ENCODE data around the gene FSHB.
A peak's percentile ranks its signal among the peaks of the same experiment; 100 is the strongest.
"Not testable (repeated sequence)": the region's sequence is repeated elsewhere in the genome, so short reads cannot be mapped to it uniquely, and the experiment has no call there.

Gene FSHB

DNA sequence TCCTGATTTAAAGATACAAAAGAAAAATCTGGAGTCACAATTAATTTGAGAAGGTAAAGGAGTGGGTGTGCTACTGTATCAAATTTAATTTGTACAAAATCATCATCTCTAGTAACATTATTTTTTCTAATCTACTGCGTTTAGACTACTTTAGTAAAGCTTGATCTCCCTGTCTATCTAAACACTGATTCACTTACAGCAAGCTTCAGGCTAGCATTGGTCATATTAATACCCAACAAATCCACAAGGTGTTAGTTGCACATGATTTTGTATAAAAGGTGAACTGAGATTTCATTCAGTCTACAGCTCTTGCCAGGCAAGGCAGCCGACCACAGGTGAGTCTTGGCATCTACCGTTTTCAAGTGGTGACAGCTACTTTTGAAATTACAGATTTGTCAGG, at the start of gene FSHB:
Gene FSHB, plus strand, starts transcription at position 301 of the 400 bp plus-strand sequence. CDS start 889 bp downstream, outside the sequence.
- intact Hi-C loops (cut with DNase I): no loop called here
- no peak for DNase-seq

DNA sequence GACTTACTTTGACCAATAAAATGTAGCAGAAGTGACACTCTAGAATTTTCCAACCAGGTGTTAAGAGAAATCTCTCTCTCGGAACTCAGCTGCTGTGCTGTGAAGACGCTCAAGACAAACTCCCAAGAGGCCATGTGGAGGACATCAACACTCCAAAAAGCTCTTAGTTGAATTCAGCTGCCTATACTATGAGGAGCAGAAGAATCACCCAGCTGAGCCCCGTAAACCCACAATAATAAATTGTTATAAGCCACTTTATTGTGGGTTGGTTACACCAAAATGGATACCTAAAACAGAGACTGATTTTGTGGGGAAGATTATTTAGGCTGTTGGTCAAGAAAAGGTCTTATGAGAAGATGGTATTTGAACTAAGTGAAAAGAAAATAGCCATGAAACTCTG, 44.1 kb upstream of the FSHB start:
- intact Hi-C loops (cut with DNase I): no loop called here
- DNase-seq: no peak

DNA sequence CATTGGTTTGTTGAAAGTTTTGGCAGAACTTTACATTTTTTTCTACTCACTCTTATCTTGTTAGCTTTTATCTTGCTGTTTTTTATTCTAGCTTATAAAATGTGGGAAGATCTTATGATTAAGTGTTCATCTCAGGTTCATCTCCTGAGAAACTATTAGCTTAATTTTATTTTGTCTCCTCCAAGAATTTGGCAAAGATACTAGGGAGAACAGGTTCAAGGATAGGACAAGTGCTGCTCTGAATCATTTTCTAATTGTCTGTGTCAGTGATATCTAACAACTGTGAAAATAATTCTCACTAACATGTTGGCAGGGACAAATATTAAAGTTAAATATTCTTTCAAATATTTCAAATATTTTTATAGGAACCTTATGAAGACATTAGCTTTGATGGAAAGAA, 38.2 kb upstream of the FSHB start:
- intact Hi-C loops (cut with DNase I): no loop called here
- DNase-seq: no peak

DNA sequence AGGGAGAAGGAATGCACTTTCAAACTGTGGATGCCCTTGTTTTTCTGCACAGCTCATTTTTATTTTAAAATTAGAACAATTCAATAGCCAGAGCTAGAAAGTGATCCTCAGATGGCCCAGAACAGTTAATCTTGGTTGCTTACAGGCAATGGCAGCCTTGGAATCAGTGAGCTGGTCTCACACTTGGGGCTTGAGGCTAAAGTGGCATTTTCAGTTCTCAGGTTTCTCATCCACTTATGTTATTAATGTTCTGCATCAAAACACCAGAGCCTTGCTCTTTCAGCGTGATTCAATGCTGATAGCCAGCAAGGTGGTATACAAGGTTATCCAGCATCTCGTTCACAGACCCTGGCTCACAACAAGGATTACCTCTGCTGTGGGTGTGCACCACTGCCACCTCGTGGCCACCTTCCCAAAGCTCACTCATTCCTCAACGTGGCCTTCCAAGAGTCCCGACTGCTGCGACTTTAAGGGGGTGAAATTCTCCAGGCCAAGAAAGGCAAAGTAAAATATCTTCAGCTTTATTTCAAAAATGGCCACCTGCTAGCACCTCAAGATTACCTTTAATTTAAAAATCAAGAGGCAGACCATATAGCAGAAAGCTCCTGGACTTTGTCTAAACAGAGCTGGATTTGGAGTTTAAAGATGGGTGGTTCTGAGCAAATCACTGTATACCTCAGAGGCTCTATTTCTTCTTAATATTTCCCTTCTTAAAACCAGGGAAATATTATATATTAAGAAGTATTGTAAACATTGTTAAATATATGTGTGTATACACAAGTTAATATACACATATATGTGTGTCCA, 34.2 kb upstream of the FSHB start:
- DNase-seq: peak; percentile 38 to 95 (median 69)
- intact Hi-C loops (cut with DNase I): no loop called here

DNA sequence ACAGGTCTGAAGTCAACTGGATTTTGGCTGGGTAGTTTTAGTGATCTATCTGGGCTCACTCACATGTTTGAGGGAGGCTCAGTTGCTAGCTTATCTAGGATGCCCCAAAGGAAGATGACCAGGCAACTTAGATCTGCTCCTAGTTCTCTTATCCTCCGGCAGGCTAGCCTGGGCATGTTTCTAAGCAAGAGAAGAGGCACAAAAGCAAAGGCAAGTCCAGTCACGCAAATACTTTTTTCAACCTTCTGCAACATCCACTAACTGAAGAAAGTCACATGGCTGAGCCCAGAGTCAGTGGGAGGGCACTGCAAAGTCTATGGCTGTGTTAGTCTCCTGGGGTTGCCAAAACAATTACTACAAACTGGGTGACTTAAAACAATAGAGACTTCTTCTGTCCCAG, 32.9 kb upstream of the FSHB start:
- intact Hi-C loops (cut with DNase I): no loop called here

DNA sequence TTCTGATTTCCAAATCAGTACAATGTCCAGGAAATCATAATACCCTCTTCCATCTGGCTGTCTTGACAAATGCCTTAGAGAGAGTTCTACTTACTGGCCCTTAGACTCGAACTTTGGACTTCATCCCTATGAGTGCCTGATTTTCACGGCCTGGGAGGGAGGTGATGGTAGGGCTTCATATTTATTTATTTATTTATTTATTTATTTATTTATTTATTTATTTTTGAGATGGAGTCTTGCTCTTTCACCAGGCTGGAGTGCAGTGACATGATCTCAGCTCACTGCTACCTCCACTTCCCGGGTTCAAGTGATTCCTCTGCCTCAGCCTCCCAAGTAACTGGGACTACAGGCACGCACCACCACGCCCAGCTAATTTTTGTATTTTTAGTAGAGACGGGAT, 27.8 kb upstream of the FSHB start:
- DNase-seq; intact Hi-C loops (cut with DNase I): not testable (repeated sequence)

More for the DNA sequence above, 32.9 kb upstream of the FSHB start:
- DNase-seq: no peak

DNA sequence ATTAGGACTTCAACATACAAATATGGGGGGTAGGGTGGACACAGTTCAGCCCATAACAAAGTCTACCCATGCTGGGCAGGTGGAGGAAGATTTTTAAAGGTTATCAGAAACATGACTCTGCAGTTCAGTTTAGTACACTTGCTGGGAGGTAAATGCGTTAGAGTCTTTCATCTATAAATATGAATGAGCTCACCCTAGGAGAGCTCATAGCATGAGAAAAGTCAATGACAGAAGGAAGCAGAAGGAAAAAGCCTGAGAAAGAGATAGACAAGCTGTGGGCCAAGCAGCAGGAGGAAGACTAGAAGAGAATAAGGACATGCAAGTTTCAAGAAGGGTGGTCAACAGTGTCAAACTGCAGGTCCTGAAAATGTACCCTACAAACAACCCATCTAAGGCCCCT, 27.0 kb upstream of the FSHB start:
- intact Hi-C loops (cut with DNase I): no loop called here
- DNase-seq: no peak

DNA sequence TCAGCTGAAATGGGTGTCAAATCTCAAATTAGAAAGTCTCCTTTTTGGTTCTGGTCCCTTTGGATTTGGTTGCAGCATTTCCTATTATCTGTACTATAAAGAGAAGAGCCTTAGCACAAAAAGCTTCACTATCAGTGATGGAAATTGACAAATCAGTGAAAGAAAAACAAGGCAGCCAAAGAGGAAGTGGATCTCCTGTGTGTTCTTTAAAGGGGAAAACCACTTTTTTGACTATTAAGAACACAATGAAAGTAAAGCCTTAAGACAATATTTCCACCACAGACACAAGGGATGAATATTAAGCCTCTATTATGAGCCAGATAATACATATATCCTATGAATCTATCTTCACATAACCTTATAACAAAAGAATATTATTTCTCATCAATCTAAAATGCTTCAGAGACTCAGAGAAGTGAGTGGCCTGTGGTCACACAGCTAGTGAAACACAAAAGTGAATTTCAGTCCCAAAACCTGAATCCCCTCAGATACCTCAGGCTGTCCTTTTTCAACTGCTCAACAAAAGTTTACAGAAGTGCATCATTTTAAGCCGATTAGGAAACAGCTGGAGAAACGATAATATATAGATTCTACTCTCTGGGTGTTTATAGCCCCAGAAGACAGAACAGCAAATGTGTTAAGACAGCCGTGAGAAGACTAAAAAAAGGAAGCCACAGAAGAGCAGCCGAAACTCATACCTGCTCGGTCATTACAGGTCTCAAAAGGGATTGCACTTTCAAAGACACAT, 24.4 kb upstream of the FSHB start:
- no peak for DNase-seq

DNA sequence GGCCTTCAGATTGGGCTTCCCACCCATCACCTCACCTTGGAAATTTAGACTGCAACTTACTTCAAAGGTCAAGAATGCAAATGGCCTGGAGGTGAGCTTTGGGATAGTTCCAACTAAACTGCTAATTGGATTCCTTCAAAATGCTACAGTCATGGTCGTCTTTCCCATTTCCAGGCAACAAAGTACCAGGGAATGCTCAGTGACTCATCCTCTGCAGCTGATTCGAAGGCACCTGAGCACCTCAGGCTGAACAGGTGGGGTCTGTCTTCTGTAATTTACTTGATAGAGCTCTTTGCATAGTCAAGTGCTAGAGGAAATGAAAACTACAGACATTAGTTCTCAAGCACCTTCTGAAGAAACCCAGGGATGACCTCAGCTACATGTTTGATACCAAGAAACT, 20.5 kb upstream of the FSHB start:
- intact Hi-C loops (cut with DNase I): no loop called here
- DNase-seq: no peak

More for the DNA sequence above, 24.4 kb upstream of the FSHB start:
- intact Hi-C loops (cut with DNase I): no loop called here

DNA sequence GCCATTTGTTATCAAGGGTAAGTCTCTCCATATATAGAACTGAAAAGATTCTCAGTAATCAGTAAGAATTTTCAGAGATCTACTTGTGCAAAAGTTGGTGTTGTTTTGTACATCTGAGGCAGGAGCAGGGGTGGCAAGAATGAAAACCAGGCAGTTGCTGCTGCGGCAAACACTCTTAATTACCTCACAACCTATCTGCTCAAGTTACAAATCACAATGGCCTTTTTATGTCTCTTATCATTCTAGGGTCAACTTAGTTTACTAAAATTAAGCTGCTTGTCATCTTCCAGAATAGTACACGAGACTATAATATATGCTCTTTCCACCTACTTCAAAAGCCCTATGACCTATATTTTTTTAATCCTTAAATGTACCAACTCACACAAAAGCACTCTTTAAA, 14.3 kb upstream of the FSHB start:
- DNase-seq: no peak
- intact Hi-C loops (cut with DNase I): no loop called here

DNA sequence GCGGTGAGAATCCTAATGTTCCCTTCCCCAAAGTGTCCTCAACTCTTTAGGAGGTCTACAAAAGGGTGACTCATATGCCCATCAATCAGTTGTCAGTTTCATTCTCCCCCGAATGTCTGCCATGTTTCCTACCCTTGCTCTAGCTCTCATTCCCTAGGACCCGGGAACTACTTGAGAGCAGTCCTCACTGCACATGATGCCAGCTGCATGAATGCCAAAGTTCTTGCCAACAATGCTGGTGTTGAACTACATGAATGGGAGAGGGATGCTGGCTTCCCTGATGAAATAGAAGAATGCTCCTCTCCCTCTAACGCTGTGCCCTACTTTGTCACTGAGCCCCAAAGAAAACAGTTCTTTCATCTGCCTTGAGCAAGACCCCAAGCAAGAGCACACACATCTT, 12.5 kb upstream of the FSHB start:
- intact Hi-C loops (cut with DNase I): no loop called here
- no peak for DNase-seq

DNA sequence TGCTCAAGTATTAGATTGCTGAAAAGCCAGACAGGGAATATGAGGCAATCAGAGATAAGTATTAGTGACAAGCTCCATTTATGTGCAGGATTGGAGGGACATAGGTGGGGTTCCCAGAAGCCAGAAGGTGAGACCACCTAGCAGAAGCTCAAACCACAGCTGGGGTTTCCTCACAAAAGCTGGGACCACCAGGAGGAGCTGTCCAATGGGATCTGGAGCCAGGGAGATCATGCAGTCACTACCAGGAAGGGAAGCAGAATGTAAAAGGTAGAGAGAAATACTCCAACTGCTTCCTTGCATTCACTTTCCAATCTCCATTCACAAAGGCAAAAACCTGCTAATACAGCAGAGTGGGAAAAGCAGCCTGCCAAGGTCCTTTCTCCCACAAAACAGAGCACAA, 5.2 kb upstream of the FSHB start:
- intact Hi-C loops (cut with DNase I): no loop called here

DNA sequence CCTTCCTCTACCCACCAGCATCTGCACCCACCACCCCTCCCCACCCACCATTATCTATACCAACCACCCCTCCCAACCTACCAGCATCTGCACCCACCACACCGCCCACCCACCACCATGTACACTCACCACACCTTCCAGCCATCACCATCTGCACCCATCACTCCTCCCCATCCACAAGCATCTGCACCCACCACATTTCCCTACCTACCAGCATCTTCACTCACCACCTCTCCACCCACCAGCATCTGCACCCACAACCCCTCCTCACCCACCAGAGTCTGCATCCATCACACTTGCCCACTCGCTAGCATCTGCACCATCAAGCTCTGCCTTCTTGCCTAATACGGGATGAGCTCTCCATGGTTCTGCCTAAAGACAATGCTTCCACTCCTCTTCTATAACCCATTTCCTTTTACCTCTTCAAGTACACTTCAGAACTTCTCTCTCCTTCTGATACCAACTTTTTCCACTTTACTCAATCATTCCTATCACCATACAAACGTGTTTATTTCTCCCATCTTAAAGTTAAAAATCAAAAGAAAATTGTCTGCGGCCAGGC, 2.4 kb upstream of the FSHB start:
- intact Hi-C loops (cut with DNase I): no loop called here

More for the DNA sequence above, 5.2 kb upstream of the FSHB start:
- DNase-seq: no peak

DNA sequence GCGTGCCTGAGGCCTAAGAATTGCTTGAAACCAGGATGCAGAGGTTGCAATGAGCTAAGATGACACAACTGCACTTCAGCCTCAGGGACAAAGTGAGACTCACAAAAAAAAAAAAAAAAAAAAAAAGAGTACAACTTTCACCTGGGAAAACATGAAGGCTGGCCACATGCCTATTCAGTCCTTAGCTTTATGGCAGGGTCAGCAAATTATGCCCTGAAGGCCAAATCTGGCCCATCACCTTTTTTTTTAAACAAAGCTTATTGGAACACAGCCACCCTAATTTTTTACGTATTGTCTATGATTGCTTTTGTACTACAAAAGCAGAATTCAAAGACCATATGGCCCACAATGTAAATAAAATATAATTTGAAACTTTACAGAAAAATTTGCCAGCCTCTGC, 8.2 kb downstream of the FSHB start:
- intact Hi-C loops (cut with DNase I): no loop called here
- DNase-seq: no peak

More for the DNA sequence above, 2.4 kb upstream of the FSHB start:
- DNase-seq: no peak

DNA sequence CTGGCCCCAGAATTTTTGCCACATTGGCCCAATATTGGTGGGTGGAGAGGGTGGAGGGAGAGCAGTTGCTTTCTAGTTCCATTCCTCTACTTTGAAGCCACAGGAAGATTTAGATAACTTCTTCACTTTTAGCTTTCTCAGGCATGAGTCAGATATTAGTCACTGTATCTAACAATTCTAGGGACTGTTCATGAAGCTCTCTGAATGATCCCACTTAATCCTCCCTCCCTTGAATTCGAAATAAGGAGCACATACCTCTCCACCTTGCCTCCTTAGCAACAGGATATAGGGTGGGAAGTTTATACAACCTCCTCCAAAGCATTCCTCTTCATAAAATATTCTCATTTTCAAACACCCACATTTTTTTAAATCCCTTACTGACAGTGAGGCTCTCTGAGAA, 13.5 kb downstream of the FSHB start:
- no peak for DNase-seq
- intact Hi-C loops (cut with DNase I): no loop called here

DNA sequence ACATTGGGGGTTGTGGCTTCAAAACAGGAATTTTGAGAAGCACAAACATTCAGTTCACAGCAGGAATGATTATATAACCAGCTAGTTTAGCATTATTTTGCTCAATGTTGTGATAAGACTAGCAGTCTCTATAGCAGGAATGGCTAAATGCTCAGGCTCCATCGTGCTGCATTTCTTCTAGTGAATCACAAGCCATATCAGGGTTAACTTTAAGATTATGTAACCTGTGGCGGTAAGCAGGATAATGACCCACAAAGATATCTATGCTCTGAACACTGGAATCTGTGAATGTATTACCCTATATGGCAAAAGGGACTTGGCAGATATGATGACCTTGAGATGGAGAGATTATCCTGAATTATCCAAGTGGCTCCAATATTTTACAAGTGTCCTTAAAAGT, 14.8 kb downstream of the FSHB start:
- intact Hi-C loops (cut with DNase I): no loop called here
- no peak for DNase-seq

DNA sequence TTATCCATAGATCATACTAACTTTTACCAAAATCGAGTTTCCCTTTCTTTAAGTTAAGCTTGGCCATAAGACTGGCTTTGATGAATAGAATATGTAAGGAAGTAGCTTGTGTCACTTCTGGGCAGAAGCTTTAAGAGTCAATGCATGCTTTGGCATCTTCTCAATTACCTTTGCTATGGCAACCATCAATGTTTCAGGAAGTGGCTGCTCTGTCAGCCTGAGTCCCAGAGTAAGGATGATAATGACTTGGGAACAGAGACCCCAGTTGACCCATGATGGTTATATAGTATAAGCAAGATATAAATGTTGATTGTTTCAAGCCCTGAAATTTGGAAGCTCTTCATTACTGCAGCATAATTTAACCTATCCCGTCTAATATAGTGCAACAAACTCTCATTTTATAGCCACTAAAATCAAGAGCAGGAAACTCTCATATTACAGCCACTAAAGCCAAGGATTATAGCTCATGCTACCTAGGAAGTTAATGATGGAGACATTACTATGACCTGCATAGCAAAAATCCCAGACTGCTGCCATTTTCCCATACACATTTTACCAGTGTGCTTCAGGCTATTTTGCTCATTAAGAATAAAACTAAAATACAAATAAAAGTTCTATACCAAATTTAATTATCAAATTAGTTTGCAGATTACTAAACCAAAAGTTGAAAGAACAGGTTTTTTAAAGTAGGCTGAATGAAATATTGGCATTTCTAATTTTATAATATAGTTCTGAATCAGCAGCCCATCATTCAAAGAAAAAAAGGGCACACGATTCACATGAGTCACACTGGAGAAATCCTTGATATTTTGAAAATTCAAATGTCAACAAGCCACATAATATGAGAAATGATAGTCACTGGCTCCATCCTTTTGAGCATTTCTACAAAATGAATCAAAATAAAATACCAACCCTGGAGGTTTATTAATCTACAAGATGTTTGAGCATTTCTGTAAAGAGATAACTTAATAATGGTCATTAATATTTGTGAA, 23.8 kb downstream of the FSHB start:
- intact Hi-C loops (cut with DNase I): no loop called here
- no peak for DNase-seq

DNA sequence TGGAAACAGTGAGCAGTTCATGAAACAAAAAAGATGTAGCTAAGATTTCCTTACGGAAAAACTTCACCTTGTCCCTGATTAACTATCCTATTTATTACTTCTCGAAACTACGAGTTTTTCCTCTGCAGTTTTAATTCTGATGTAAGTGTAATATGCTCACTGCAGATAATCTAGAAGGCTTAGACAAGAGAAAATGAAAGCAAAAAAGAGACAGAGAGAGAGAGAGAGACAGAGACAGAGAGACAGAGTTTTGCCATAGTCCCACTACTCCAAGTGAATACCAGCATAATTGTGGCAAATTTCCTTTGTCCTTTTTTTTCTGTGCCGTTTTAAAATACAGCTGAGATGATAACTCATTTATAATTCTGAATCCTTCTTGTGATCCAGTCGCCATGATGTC, 24.8 kb downstream of the FSHB start:
- no peak for DNase-seq

DNA sequence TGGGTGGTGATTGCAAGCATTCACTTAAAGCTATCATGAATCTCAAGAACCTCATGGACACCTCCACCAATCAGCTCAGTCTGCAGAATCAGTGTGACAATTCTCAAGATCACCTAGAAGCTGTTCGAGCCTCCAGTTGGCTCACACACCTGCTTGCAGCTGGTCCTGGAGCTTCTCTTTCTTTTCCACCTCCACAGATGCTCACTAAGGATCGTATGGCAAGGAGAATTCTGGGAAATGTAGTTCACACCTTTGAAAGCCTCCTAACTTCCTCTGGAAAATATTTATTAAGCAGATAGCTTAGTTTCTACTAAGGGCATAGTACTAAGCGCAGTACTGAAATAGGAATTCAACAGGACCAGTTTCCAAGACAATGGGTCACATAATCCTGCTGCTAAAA, 26.2 kb downstream of the FSHB start:
- intact Hi-C loops (cut with DNase I): no loop called here
- no peak for DNase-seq

More for the DNA sequence above, 24.8 kb downstream of the FSHB start:
- intact Hi-C loops (cut with DNase I): no loop called here

DNA sequence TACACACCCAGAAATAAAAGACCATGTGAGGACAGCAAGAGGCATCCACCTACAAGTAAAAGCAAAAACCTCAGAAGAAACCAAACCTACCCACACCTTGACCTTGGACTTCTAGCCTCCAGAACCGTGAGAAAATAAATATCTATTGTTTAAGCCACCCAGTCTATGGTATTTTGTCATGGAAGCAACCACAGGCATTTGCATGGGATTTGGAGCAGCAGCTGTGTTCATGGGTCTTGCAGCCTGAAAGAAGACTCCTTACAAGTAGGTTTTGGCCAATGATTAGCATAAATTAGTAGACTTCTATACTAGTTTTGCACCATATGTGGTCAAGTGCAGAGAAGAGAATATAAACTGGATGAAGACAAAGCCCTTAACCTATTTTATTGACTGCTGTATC, 27.9 kb downstream of the FSHB start:
- intact Hi-C loops (cut with DNase I): no loop called here
- no peak for DNase-seq
